ENCODE measurements around the gene B4GALT4.
"Not testable (repeated sequence)": the region's sequence is repeated elsewhere in the genome, so short reads cannot be mapped to it uniquely, and the experiment has no call there.

B4GALT4 gene

GRCh38 chr3:119195151-119195476 lies 45.6 kb downstream of the B4GALT4 start:
- no peak for DNase-seq (ENCODE audit: low read depth)

GRCh38 chr3:119194237-119195150 lies 46.2 kb downstream of the B4GALT4 start:
- DNase-seq (ENCODE audit: low read depth), result peak; percentile 73

GRCh38 chr3:119191800-119192199 lies 48.9 kb downstream of the B4GALT4 start:
- DNase-seq (ENCODE audit: low read depth), result peak; percentile 12

GRCh38 chr3:119187266-119187665 lies 53.4 kb downstream of the B4GALT4 start:
- DNase-seq (ENCODE audit: low read depth), result no peak

- peak; percentile 95 for DNase-seq (ENCODE audit: low read depth)
Measured at GRCh38 chr3:119184796-119185570, 55.7 kb downstream of the B4GALT4 start.

GRCh38 chr3:119184111-119184510 lies 56.6 kb downstream of the B4GALT4 start:
- no peak for DNase-seq (ENCODE audit: low read depth)

GRCh38 chr3:119181765-119182164 lies 58.9 kb downstream of the B4GALT4 start:
- DNase-seq (ENCODE audit: low read depth), result peak; percentile 52

- DNase-seq (ENCODE audit: low read depth), result no peak
Measured at GRCh38 chr3:119177321-119177720, 63.4 kb downstream of the B4GALT4 start.

GRCh38 chr3:119176778-119177177 lies 63.9 kb downstream of the B4GALT4 start:
- DNase-seq (ENCODE audit: low read depth), result no peak

- no peak for DNase-seq (ENCODE audit: low read depth)
Measured at GRCh38 chr3:119175872-119176756, 64.6 kb downstream of the B4GALT4 start.

- no peak for DNase-seq (ENCODE audit: low read depth)
Measured at GRCh38 chr3:119173325-119173724, 67.4 kb downstream of the B4GALT4 start, which contains the start of gene UPK1B. Gene UPK1B (plus strand): TSS chr3:119173598. CDS start chr3:119186742, 13,144 bp downstream.

GRCh38 chr3:119170821-119171220 lies 69.9 kb downstream of the B4GALT4 start:
- DNase-seq (ENCODE audit: low read depth), result peak; percentile 40

- DNase-seq (ENCODE audit: low read depth), result not testable (repeated sequence)
Measured at GRCh38 chr3:119164745-119165144, 75.9 kb downstream of the B4GALT4 start.
